ENCODE measurements around the gene LRSAM1. TPM values are rescaled to one million over a fixed set of nuclear protein-coding genes. Genes with fewer than 3 reads are reported as not detected.

LRSAM1 gene
- total and polyA plus RNA-seq, 12 donors, result 6.8 to 74.8 (median 29.3) TPM

GRCh38 chr9:127489471-127490115 is 38.3 kb downstream of the LRSAM1 start:
- peaks cover 0 to 50% of the 10 kb centered on the region in 2 donors for H3K36me3 ChIP-seq (replicated peaks in 1 of 2)
- 68 to 92% (median 75%) methylated on average over 5 to 22 of the region's 22 CpGs for WGBS, 4 donors
- no peaks in the 10 kb centered on the region for H3K9me3 ChIP-seq (replicated peaks in 1 of 3)
- H3K4me3 ChIP-seq, result no peak overlapping the region
- DNase-seq, result no peak
- H3K4me1 ChIP-seq (replicated peaks in 1 of 2), result peaks cover under 1 to 3% of the 10 kb centered on the region in 2 donors
- no peak for TF ChIP-seq POLR2A (IDR thresholded peaks at IDR 0.05)
- TF ChIP-seq CTCF (IDR thresholded peaks at IDR 0.05), result peak in 1 of 6 experiments; percentile 5
- intact Hi-C loops (cut with DNase I), result no loop called here
- H3K27ac ChIP-seq, result no peak overlapping the region
- H3K27me3 ChIP-seq, result no peaks in the 10 kb centered on the region

- Histone ChIP-seq H3K27me3 (no peaks in the 10 kb centered on the region), H3K36me3 (replicated peaks in 1 of 2) (peaks cover 0 to 45% of the 10 kb centered on the region in 2 donors), H3K9me3 (replicated peaks in 1 of 3) (no peaks in the 10 kb centered on the region), H3K4me1 (replicated peaks in 1 of 2) (peaks cover 9 to 14% of the 10 kb centered on the region in 2 donors), H3K27ac (no peak overlapping the region), H3K4me3 (no peak overlapping the region)
- DNase-seq, result no peak
- intact Hi-C loops (cut with DNase I), result no loop called here
- WGBS, 4 donors, result 88 to 97% (median 91%) methylated on average over 9 of the region's 9 CpGs
- TF ChIP-seq POLR2A (IDR thresholded peaks at IDR 0.05) (no peak), CTCF (IDR thresholded peaks at IDR 0.05) (no peak)
Measured at GRCh38 chr9:127490535-127491230, 39.4 kb downstream of the LRSAM1 start.

- Histone ChIP-seq H3K4me3 (no peak overlapping the region), H3K27me3 (no peaks in the 10 kb centered on the region), H3K4me1 (replicated peaks in 1 of 2) (peaks cover 14 to 22% of the 10 kb centered on the region in 2 donors), H3K27ac (no peak overlapping the region), H3K9me3 (replicated peaks in 1 of 3) (no peaks in the 10 kb centered on the region), H3K36me3 (replicated peaks in 1 of 2) (peaks cover 0 to 37% of the 10 kb centered on the region in 2 donors)
- whole genome bisulfite sequencing, 4 donors, result 89 to 92% (median 90%) methylated on average over 8 to 10 of the region's 10 CpGs; no CpG with 5 or more reads in 1 of the 4 donors
- TF ChIP-seq POLR2A (IDR thresholded peaks at IDR 0.05) (no peak), CTCF (IDR thresholded peaks at IDR 0.05) (no peak)
- no peak for DNase-seq
- intact Hi-C loops (cut with DNase I), result no loop called here
Measured at GRCh38 chr9:127491516-127491915, 40.2 kb downstream of the LRSAM1 start.

- TF ChIP-seq CTCF (IDR thresholded peaks at IDR 0.05) (no peak), POLR2A (IDR thresholded peaks at IDR 0.05) (no peak)
- intact Hi-C loops (cut with DNase I), result no loop called here
- H3K27me3 ChIP-seq, result no peaks in the 10 kb centered on the region
- 73 to 94% (median 92%) methylated on average over 2 to 14 of the region's 14 CpGs for WGBS, 4 donors
- no peak overlapping the region for H3K27ac ChIP-seq
- H3K36me3 ChIP-seq (replicated peaks in 1 of 2), result peaks cover 0 to 46% of the 10 kb centered on the region in 2 donors
- no peaks in the 10 kb centered on the region for H3K9me3 ChIP-seq (replicated peaks in 1 of 3)
- no peak overlapping the region for H3K4me3 ChIP-seq
- H3K4me1 ChIP-seq (replicated peaks in 1 of 2), result peaks cover 14 to 24% of the 10 kb centered on the region in 2 donors
- no peak for DNase-seq
Measured at GRCh38 chr9:127492616-127493015, 41.3 kb downstream of the LRSAM1 start.

All from adrenal gland (tissue), 12 donors.